ENCODE data around the gene MCRS1.

Gene MCRS1

DNA sequence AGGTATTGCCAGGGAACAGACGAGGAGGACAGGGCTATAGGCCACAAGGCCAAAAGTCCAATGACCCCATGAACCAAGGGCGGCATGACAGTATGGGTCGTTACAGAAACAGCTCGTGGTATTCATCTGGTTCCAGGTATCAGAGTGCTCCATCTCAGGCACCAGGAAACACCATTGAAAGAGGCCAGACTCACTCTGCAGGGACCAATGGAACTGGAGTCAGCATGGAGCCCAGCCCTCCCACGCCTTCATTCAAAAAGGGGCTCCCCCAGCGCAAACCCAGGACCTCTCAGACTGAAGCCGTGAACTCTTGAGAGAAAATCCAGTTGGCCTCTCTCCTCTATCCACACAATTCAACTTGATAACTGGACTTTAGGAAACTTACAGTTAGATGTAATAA is 42.0 kb downstream of the MCRS1 start:
- Histone ChIP-seq H3K4me3 (ENCODE audit: low read length) (no peak overlapping the region), H4K20me1 (ENCODE audit: control insufficient read depth, insufficient read depth, low read depth, low read length) (no peaks in the 10 kb centered on the region), H3K4me1 (ENCODE audit: control insufficient read depth, low read length) (peaks cover 24% of the 10 kb centered on the region), H3K27me3 (ENCODE audit: control insufficient read depth, low read length) (no peaks in the 10 kb centered on the region), H3K9me2 (replicated peaks; ENCODE audit: control insufficient read depth, low read length) (no peaks in the 10 kb centered on the region), H3F3A (ENCODE audit: control insufficient read depth, insufficient read depth) (peaks cover 14% of the 10 kb centered on the region), H3K4me2 (ENCODE audit: low read length) (no peak overlapping the region), H3K27ac (ENCODE audit: low read depth, low read length) (no peak overlapping the region), H3K9me3 (ENCODE audit: control insufficient read depth, insufficient read depth, low read length) (no peaks in the 10 kb centered on the region), H3K79me2 (ENCODE audit: control insufficient read depth, low read length) (no peaks in the 10 kb centered on the region), H3K36me3 (ENCODE audit: control insufficient read depth, low read length) (peaks cover 36% of the 10 kb centered on the region)
- TF ChIP-seq EZH2phosphoT487 (IDR thresholded peaks at IDR 0.05; ENCODE audit: borderline replicate concordance, low read length): no peak
- TF ChIP-seq, protein P1, sequence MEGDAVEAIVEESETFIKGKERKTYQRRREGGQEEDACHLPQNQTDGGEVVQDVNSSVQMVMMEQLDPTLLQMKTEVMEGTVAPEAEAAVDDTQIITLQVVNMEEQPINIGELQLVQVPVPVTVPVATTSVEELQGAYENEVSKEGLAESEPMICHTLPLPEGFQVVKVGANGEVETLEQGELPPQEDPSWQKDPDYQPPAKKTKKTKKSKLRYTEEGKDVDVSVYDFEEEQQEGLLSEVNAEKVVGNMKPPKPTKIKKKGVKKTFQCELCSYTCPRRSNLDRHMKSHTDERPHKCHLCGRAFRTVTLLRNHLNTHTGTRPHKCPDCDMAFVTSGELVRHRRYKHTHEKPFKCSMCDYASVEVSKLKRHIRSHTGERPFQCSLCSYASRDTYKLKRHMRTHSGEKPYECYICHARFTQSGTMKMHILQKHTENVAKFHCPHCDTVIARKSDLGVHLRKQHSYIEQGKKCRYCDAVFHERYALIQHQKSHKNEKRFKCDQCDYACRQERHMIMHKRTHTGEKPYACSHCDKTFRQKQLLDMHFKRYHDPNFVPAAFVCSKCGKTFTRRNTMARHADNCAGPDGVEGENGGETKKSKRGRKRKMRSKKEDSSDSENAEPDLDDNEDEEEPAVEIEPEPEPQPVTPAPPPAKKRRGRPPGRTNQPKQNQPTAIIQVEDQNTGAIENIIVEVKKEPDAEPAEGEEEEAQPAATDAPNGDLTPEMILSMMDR (IDR thresholded peaks at IDR 0.05; ENCODE audit: low read depth, low read length, poor library complexity, severe bottlenecking): no peak

GRCh38 chr12:49524660-49525324 is 43.1 kb downstream of the MCRS1 start:
- peaks cover 12% of the 10 kb centered on the region for H3F3A ChIP-seq (ENCODE audit: control insufficient read depth, insufficient read depth)
- no peak overlapping the region for H3K4me2 ChIP-seq (ENCODE audit: low read length)
- no peak for TF ChIP-seq EZH2phosphoT487 (IDR thresholded peaks at IDR 0.05; ENCODE audit: borderline replicate concordance, low read length)
- TF ChIP-seq, protein P1 (IDR thresholded peaks at IDR 0.05; ENCODE audit: low read depth, low read length, poor library complexity, severe bottlenecking): no peak
- H3K4me1 ChIP-seq (ENCODE audit: control insufficient read depth, low read length): peaks cover 28% of the 10 kb centered on the region
- H3K27ac ChIP-seq (ENCODE audit: low read depth, low read length): no peak overlapping the region
- H3K4me3 ChIP-seq (ENCODE audit: low read length): no peak overlapping the region
- peaks cover 36% of the 10 kb centered on the region for H3K36me3 ChIP-seq (ENCODE audit: control insufficient read depth, low read length)
- no peaks in the 10 kb centered on the region for H3K27me3 ChIP-seq (ENCODE audit: control insufficient read depth, low read length)
- H3K9me2 ChIP-seq (replicated peaks; ENCODE audit: control insufficient read depth, low read length): no peaks in the 10 kb centered on the region
- no peaks in the 10 kb centered on the region for H4K20me1 ChIP-seq (ENCODE audit: control insufficient read depth, insufficient read depth, low read depth, low read length)
- no peaks in the 10 kb centered on the region for H3K9me3 ChIP-seq (ENCODE audit: control insufficient read depth, insufficient read depth, low read length)
- no peaks in the 10 kb centered on the region for H3K79me2 ChIP-seq (ENCODE audit: control insufficient read depth, low read length)

DNA sequence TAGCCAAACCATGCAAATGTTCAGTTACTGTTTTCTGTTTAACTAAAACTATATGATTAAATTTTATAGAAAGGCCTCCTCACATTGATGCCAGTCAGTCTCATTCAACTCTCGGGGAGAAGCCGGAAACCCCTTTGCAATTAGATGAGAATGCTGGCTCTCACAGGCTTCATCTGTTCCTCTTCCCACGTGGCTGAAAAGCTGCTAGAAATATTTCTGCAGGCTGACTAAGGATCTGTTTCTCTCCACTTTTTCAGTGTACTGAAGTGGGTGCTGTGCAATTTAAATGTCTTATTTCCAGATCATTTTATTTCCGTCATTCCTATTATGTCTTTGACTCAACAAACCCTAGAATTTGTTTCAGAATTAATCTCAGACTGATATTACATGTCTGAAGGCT is 46.6 kb downstream of the MCRS1 start:
- Histone ChIP-seq H4K20me1 (ENCODE audit: control insufficient read depth, insufficient read depth, low read depth, low read length) (no peaks in the 10 kb centered on the region), H3K9me2 (replicated peaks; ENCODE audit: control insufficient read depth, low read length) (no peaks in the 10 kb centered on the region), H3K4me1 (ENCODE audit: control insufficient read depth, low read length) (peaks cover 22% of the 10 kb centered on the region), H3K79me2 (ENCODE audit: control insufficient read depth, low read length) (no peaks in the 10 kb centered on the region), H3K9me3 (ENCODE audit: control insufficient read depth, insufficient read depth, low read length) (no peaks in the 10 kb centered on the region), H3K4me2 (ENCODE audit: low read length) (peak overlapping the region; percentile 69), H3K27ac (ENCODE audit: low read depth, low read length) (peak overlapping the region; percentile 53), H3F3A (ENCODE audit: control insufficient read depth, insufficient read depth) (peaks cover 12% of the 10 kb centered on the region), H3K27me3 (ENCODE audit: control insufficient read depth, low read length) (no peaks in the 10 kb centered on the region), H3K36me3 (ENCODE audit: control insufficient read depth, low read length) (peaks cover 29% of the 10 kb centered on the region), H3K4me3 (ENCODE audit: low read length) (peak overlapping the region; percentile 40)
- TF ChIP-seq, protein P1 (IDR thresholded peaks at IDR 0.05; ENCODE audit: low read depth, low read length, poor library complexity, severe bottlenecking): no peak
- TF ChIP-seq EZH2phosphoT487 (IDR thresholded peaks at IDR 0.05; ENCODE audit: borderline replicate concordance, low read length): no peak

Measured in DOHH2 (cell line).